Stimulated activated CD8-positive, alpha-beta memory T cell treated with anti-CD3 and anti-CD28 coated beads, Interleukin-12 subunit alpha, Interleukin-12 subunit beta, amount 100 ng/mL, for 4 hours (primary cell): Measurements from ENCODE around the gene CD34.

ENCODE experiments used
- DNase-seq: peaks from one replicate; pipeline ENCODE4 v3.0.0-alpha.2; 2020; ENCODE audit warnings: low read depth

The CD34 gene

GRCh38 chr1:207832796-207833195 is 78.1 kb downstream of the CD34 start:
- no peak for DNase-seq

GRCh38 chr1:207831517-207832327 is 79.2 kb downstream of the CD34 start:
- DNase-seq = no peak
